H9 (cell line): ENCODE measurements around the gene LMNTD2. TPM values are rescaled to one million over a fixed set of nuclear protein-coding genes. Genes with fewer than 3 reads are reported as not detected.

Experiments
- DNase-seq: peaks from one replicate; pipeline ENCODE4 v3.0.0-alpha.2; 2017
- H2AFZ ChIP-seq: one replicate; pipeline ENCODE4 v1.6.1; 2013; ENCODE audit warnings: mild to moderate bottlenecking, low read length, control low read depth, moderate library complexity
- H2AK5ac ChIP-seq: 2 replicates; pipeline ENCODE4 v1.6.1; 2013; ENCODE audit warnings: low read length, control low read depth, mixed read lengths; ENCODE audit not compliant: insufficient read length
- H2BK120ac ChIP-seq: one replicate; pipeline ENCODE4 v1.6.1; 2013; ENCODE audit warnings: low read depth, mild to moderate bottlenecking, low read length, control low read depth, inconsistent platforms; ENCODE audit not compliant: poor library complexity, severe bottlenecking
- H2BK12ac ChIP-seq: 2 replicates; pipeline ENCODE4 v1.6.1; 2013; ENCODE audit warnings: low read length, control low read depth, mixed read lengths, low read depth; ENCODE audit not compliant: insufficient read length
- H2BK15ac ChIP-seq: 2 replicates; pipeline ENCODE4 v1.6.1; 2013; ENCODE audit warnings: low read depth, low read length, control low read depth
- H2BK20ac ChIP-seq: one replicate; pipeline ENCODE4 v1.6.1; 2013; ENCODE audit warnings: low read depth, mild to moderate bottlenecking, low read length, control low read depth, inconsistent platforms; ENCODE audit not compliant: poor library complexity, severe bottlenecking
- H2BK5ac ChIP-seq: 2 replicates; pipeline ENCODE4 v1.6.1; 2013; ENCODE audit warnings: low read length, control low read depth, mixed read lengths; ENCODE audit not compliant: insufficient read length
- H3K14ac ChIP-seq: 2 replicates; pipeline ENCODE4 v1.6.1; 2013; ENCODE audit warnings: low read length, control low read depth; ENCODE audit not compliant: insufficient read depth
- H3K18ac ChIP-seq: 2 replicates; pipeline ENCODE4 v1.6.1; 2013; ENCODE audit warnings: low read depth, mild to moderate bottlenecking, mixed read lengths, low read length, control low read depth; ENCODE audit not compliant: insufficient read length
- H3K23ac ChIP-seq: 2 replicates; pipeline ENCODE4 v1.6.1; 2013; ENCODE audit warnings: low read length, control low read depth, mixed read lengths, low read depth; ENCODE audit not compliant: insufficient read length
- H3K23me2 ChIP-seq: 2 replicates; pipeline ENCODE4 v1.6.1; 2013; ENCODE audit warnings: low read depth, mild to moderate bottlenecking, mixed read lengths, low read length, control low read depth; ENCODE audit not compliant: insufficient read length, poor library complexity, severe bottlenecking
- H3K27ac ChIP-seq: 2 replicates; pipeline ENCODE4 v1.5.1; 2013; ENCODE audit warnings: low read length, control low read depth, mixed read lengths, low read depth; ENCODE audit not compliant: insufficient read length
- H3K27me3 ChIP-seq: 2 replicates; pipeline ENCODE4 v1.6.1; 2013; ENCODE audit warnings: low read length, control low read depth, inconsistent platforms; ENCODE audit not compliant: insufficient read depth
- H3K4ac ChIP-seq: 2 replicates; pipeline ENCODE4 v1.6.1; 2013; ENCODE audit warnings: low read depth, mild to moderate bottlenecking, control low read depth, inconsistent platforms, low read length, moderate library complexity
- H3K4me1 ChIP-seq: 2 replicates; pipeline ENCODE4 v1.6.1; 2013; ENCODE audit warnings: low read length, control low read depth, inconsistent platforms; ENCODE audit not compliant: insufficient read depth
- H3K4me2 ChIP-seq: 2 replicates; pipeline ENCODE4 v1.6.1; 2013; ENCODE audit warnings: low read length, control low read depth, mixed read lengths; ENCODE audit not compliant: insufficient read length, insufficient read depth
- H3K56ac ChIP-seq: 2 replicates; pipeline ENCODE4 v1.6.1; 2013; ENCODE audit warnings: low read depth, mild to moderate bottlenecking, mixed read lengths, low read length, control low read depth; ENCODE audit not compliant: insufficient read length
- H3K79me1 ChIP-seq: 2 replicates; pipeline ENCODE4 v1.6.1; 2013; ENCODE audit warnings: low read depth, mild to moderate bottlenecking, moderate library complexity, low read length, control low read depth, inconsistent platforms; ENCODE audit not compliant: insufficient read depth, poor library complexity, severe bottlenecking
- H3K79me2 ChIP-seq: 2 replicates; pipeline ENCODE4 v1.6.1; 2013; ENCODE audit warnings: low read length, control low read depth, inconsistent platforms; ENCODE audit not compliant: insufficient read depth
- H3K9ac ChIP-seq: 2 replicates; pipeline ENCODE4 v1.6.1; 2013; ENCODE audit warnings: low read length, control low read depth, mixed read lengths; ENCODE audit not compliant: insufficient read length; ENCODE audit errors: extremely low read depth
- H3K9me3 ChIP-seq: one replicate; pipeline ENCODE4 v1.6.1; 2013; ENCODE audit warnings: low read depth, low read length, inconsistent platforms; ENCODE audit not compliant: control insufficient read depth
- H3T11ph ChIP-seq: one replicate; pipeline ENCODE4 v1.6.1; 2013; ENCODE audit warnings: mild to moderate bottlenecking, low read length, control low read depth, inconsistent platforms
- H4K20me1 ChIP-seq: one replicate; pipeline ENCODE4 v1.6.1; 2013; ENCODE audit not compliant: control insufficient read depth, insufficient read length, insufficient read depth
- H4K5ac ChIP-seq: 2 replicates; pipeline ENCODE4 v1.6.1; 2013; ENCODE audit warnings: low read depth, mild to moderate bottlenecking, mixed read lengths, low read length, control low read depth; ENCODE audit not compliant: insufficient read length
- H4K8ac ChIP-seq: replicated peaks from 2 replicates; pipeline ENCODE4 v1.6.1; 2013; ENCODE audit warnings: low read length, control low read depth, mixed read lengths, low read depth; ENCODE audit not compliant: insufficient read length
- H4K91ac ChIP-seq: 2 replicates; pipeline ENCODE4 v1.6.1; 2013; ENCODE audit warnings: low read depth, mild to moderate bottlenecking, moderate library complexity, mixed read lengths, low read length, control low read depth; ENCODE audit not compliant: insufficient read length
- H3K27ac Mint-ChIP-seq, 3 experiments: 2 replicates in 2 of 3; 3 replicates in 1 of 3; pipeline ENCODE4 v1.8.0; 2020 to 2021; ENCODE audit warnings: mixed read lengths in 3 of 3, mild to moderate bottlenecking in 1 of 3, moderate library complexity in 1 of 3
- H3K27me3 Mint-ChIP-seq: 2 replicates; pipeline ENCODE4 v1.8.0; 2021; ENCODE audit warnings: low read depth, mild to moderate bottlenecking, moderate library complexity, mixed read lengths
- H3K36me3 Mint-ChIP-seq, 3 experiments: 2 replicates in 2 of 3; 3 replicates in 1 of 3; pipeline ENCODE4 v1.8.0; 2020 to 2021; ENCODE audit warnings: low read depth in 3 of 3, mixed read lengths in 3 of 3; ENCODE audit not compliant: insufficient read depth in 1 of 3
- H3K4me1 Mint-ChIP-seq, 2 experiments: 2 replicates each; pipeline ENCODE4 v1.8.0; 2020; ENCODE audit warnings: mixed read lengths in 2 of 2
- H3K4me3 Mint-ChIP-seq, 2 experiments: 2 replicates in 1 of 2; 3 replicates in 1 of 2; pipeline ENCODE4 v1.8.0; 2020 to 2021; ENCODE audit warnings: mild to moderate bottlenecking in 2 of 2, mixed read lengths in 2 of 2, moderate library complexity in 1 of 2
- H3K9me3 Mint-ChIP-seq, 2 experiments: 2 replicates in 1 of 2; 3 replicates in 1 of 2; pipeline ENCODE4 v1.8.0; 2020; ENCODE audit warnings: mild to moderate bottlenecking in 2 of 2, mixed read lengths in 2 of 2, moderate library complexity in 1 of 2
- CTCF ChIP-seq: fragments of 200-600 bp; sonication (generic); conservative IDR thresholded peaks from 3 replicates; pipeline ENCODE4 v1.8.0; 2021; ENCODE audit warnings: antibody characterized with exemption, mild to moderate bottlenecking
- WGBS: extraction: QIAGEN DNeasy Blood & Tissue Kit; methylation state at CpG from one replicate; pipeline ENCODE4 v1.1.7; 2013; ENCODE audit warnings: missing lambda C conversion rate, low lambda C conversion rate, mixed read lengths; ENCODE audit not compliant: insufficient read length; ENCODE audit errors: extremely low coverage; 5-methylcytosine and 5-hydroxymethylcytosine counted together
- total RNA-seq: library from RNA; stranded (reverse); gene quantifications from 2 replicates; pipeline ENCODE4 v1.2.1, GENCODE V29; 2021

LMNTD2 gene
- total RNA-seq, 1 experiment from 2014 or later = 4.7 TPM

GRCh38 chr11:589798-590197 lies 29.3 kb upstream of the LMNTD2 start:
- Histone ChIP-seq H3K14ac (no peak overlapping the region), H3K23ac (no peak overlapping the region), H3K18ac (no peak overlapping the region), H3K9me3 (no peaks in the 10 kb centered on the region), H2BK120ac (no peak overlapping the region), H3K4me1 (no peaks in the 10 kb centered on the region), H3K23me2 (no peaks in the 10 kb centered on the region), H3K56ac (no peak overlapping the region), H3K4me2 (no peak overlapping the region), H4K5ac (no peak overlapping the region), H3K9ac (no peak overlapping the region), H2BK15ac (no peak overlapping the region), H3K27ac (no peak overlapping the region), H2BK20ac (no peak overlapping the region), H3K27me3 (no peaks in the 10 kb centered on the region), H3K4ac (no peak overlapping the region), H4K91ac (no peak overlapping the region), H4K20me1 (no peaks in the 10 kb centered on the region), H2AK5ac (no peak overlapping the region), H3K79me2 (no peaks in the 10 kb centered on the region; the same call in 1 of the 2 replicates), H2AFZ (no peak overlapping the region), H2BK5ac (no peak overlapping the region), H2BK12ac (no peak overlapping the region), H3T11ph (no peak overlapping the region), H3K79me1 (peaks cover 4% of the 10 kb centered on the region), H4K8ac (no peak overlapping the region)
- no peak for DNase-seq
- H3K4me1 Mint-ChIP-seq = no peaks in the 10 kb centered on the region
- H3K4me3 Mint-ChIP-seq = no peak overlapping the region; a peak in 1 of 5 replicates
- no peaks in the 10 kb centered on the region for H3K9me3 Mint-ChIP-seq
- WGBS = no CpG with 5 or more reads among the region's 26 CpGs
- no peak for TF ChIP-seq CTCF
- peaks cover 54 to 85% (median 81%) of the 10 kb centered on the region in 3 experiments for H3K36me3 Mint-ChIP-seq
- peak overlapping the region in 2 of 3 experiments; percentile 21 to 89; a peak in 2 of 7 replicates for H3K27ac Mint-ChIP-seq
- H3K27me3 Mint-ChIP-seq = no peaks in the 10 kb centered on the region
